ENCODE measurements around the gene ADAMTSL3. TPM values are rescaled to one million over a fixed set of nuclear protein-coding genes. Genes with fewer than 3 reads are reported as not detected.

The ADAMTSL3 gene
- total RNA-seq, 3 donors from 2014 or later = 2.2 to 52.1 (median 4.1) TPM

GRCh38 chr15:83657549-83657948 is 3.6 kb downstream of the ADAMTSL3 start:
- ATAC-seq = no peak
- TF ChIP-seq, protein P1, sequence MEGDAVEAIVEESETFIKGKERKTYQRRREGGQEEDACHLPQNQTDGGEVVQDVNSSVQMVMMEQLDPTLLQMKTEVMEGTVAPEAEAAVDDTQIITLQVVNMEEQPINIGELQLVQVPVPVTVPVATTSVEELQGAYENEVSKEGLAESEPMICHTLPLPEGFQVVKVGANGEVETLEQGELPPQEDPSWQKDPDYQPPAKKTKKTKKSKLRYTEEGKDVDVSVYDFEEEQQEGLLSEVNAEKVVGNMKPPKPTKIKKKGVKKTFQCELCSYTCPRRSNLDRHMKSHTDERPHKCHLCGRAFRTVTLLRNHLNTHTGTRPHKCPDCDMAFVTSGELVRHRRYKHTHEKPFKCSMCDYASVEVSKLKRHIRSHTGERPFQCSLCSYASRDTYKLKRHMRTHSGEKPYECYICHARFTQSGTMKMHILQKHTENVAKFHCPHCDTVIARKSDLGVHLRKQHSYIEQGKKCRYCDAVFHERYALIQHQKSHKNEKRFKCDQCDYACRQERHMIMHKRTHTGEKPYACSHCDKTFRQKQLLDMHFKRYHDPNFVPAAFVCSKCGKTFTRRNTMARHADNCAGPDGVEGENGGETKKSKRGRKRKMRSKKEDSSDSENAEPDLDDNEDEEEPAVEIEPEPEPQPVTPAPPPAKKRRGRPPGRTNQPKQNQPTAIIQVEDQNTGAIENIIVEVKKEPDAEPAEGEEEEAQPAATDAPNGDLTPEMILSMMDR (IDR thresholded peaks at IDR 0.05) = no peak
- intact Hi-C loops (cut with DNase I, micrococcal nuclease) = no loop called here
- no peaks in the 10 kb centered on the region for H3K36me3 ChIP-seq (ENCODE audit: low read depth)
- H3K4me1 ChIP-seq (ENCODE audit: low read depth) = no peaks in the 10 kb centered on the region
- H3K4me3 ChIP-seq = no peak overlapping the region
- no peak for DNase-seq
- H3K9me3 ChIP-seq = no peaks in the 10 kb centered on the region

- Histone ChIP-seq H3K4me1 (ENCODE audit: low read depth) (no peaks in the 10 kb centered on the region), H3K4me3 (no peak overlapping the region), H3K36me3 (ENCODE audit: low read depth) (no peaks in the 10 kb centered on the region), H3K9me3 (no peaks in the 10 kb centered on the region)
- ATAC-seq (no peak), DNase-seq (no peak)
- TF ChIP-seq, protein P1 (IDR thresholded peaks at IDR 0.05) = no peak
- intact Hi-C loops (cut with DNase I, micrococcal nuclease) = no loop called here
Observed at GRCh38 chr15:83658430-83659416, 4.8 kb downstream of the ADAMTSL3 start.

DNA sequence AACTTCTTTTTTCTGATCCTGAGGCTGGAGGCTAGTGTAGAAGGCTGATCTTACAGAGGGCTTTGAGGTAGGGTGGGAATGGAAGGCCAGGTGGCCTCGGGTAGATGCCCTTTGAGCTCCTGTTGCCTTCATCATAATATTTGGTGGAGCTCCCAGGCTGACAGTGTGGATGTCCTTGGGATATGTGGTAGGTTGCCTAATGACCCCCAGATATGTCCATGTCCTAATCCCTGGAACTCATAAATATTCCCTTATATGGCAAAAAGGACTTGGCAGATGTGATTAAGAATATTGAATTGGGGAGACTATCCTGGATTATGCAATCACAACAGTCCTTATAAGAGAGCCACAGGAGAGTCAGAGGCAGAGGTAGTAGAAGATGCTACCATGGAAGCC is 5.5 kb downstream of the ADAMTSL3 start:
- Histone ChIP-seq H3K36me3 (ENCODE audit: low read depth) (no peaks in the 10 kb centered on the region), H3K9me3 (no peaks in the 10 kb centered on the region), H3K4me3 (no peak overlapping the region), H3K4me1 (ENCODE audit: low read depth) (no peaks in the 10 kb centered on the region)
- TF ChIP-seq, protein P1 (IDR thresholded peaks at IDR 0.05) = no peak
- ATAC-seq (no peak), DNase-seq (no peak)
- intact Hi-C loops (cut with DNase I, micrococcal nuclease) = no loop called here

GRCh38 chr15:83665480-83665879 is 11.6 kb downstream of the ADAMTSL3 start:
- TF ChIP-seq, protein P1 (IDR thresholded peaks at IDR 0.05) = no peak
- intact Hi-C loops (cut with DNase I, micrococcal nuclease) = no loop called here
- H3K4me1 ChIP-seq (ENCODE audit: low read depth) = no peaks in the 10 kb centered on the region
- DNase-seq (no peak), ATAC-seq (no peak)
- no peaks in the 10 kb centered on the region for H3K9me3 ChIP-seq
- no peaks in the 10 kb centered on the region for H3K36me3 ChIP-seq (ENCODE audit: low read depth)
- no peak overlapping the region for H3K4me3 ChIP-seq

DNA sequence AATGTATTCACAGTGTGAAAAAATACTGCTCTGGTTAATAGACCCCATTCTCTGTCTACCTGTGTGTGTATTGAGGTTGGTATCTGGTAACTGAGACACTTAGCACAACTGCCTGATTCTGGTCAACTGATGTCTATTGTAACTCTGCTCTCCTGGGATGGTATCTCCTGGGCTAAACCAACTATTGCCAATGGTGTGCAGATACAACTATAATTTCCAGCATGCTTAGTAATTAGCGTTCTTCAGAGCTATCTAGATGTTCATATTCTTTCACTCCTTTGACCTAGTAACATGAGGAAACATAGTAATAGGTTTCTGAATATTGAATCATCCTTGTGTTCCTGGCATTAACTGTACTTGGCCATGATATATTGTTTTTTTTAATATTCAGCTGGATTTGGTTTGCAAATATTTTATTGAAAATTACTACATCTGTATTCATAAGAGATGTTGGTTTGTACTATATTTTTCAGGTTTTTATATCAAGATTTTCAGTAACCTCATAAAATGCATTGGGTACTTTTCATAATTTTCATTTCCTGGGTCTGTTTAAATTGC is 16.8 kb downstream of the ADAMTSL3 start:
- Histone ChIP-seq H3K4me3 (no peak overlapping the region), H3K4me1 (ENCODE audit: low read depth) (no peaks in the 10 kb centered on the region), H3K36me3 (ENCODE audit: low read depth) (no peaks in the 10 kb centered on the region), H3K9me3 (peaks cover 2% of the 10 kb centered on the region)
- DNase-seq = no peak
- TF ChIP-seq, protein P1 (IDR thresholded peaks at IDR 0.05) = no peak
- no peak for ATAC-seq
- intact Hi-C loops (cut with DNase I, micrococcal nuclease) = no loop called here
